Activated T-cell treated with anti-CD3 and anti-CD28 coated beads for 48 hours (primary cell): Measurements from ENCODE around the gene ZZZ3.
"Not testable (repeated sequence)": the region's sequence is repeated elsewhere in the genome, so short reads cannot be mapped to it uniquely, and the experiment has no call there.

Experiments
- DNase-seq: peaks from one replicate; pipeline ENCODE4 v3.0.0-alpha.2; 2020; ENCODE audit warnings: low read depth

ZZZ3 gene

GRCh38 chr1:77682460-77683159, at the start of gene ZZZ3:
Gene ZZZ3, minus strand, starts transcription at chr1:77682658. Its CDS starts 49,304 bp downstream, at chr1:77633354.
- DNase-seq: peak; percentile 86

GRCh38 chr1:77732090-77732489, 49.6 kb upstream of the ZZZ3 start:
- DNase-seq: no peak

- no peak for DNase-seq
These were observed 43.2 kb upstream of the ZZZ3 start for GRCh38 chr1:77725706-77726105.

GRCh38 chr1:77718181-77718580, 35.7 kb upstream of the ZZZ3 start:
- DNase-seq: no peak

- DNase-seq: no peak
These were observed 33.6 kb upstream of the ZZZ3 start for GRCh38 chr1:77716065-77716464.

- DNase-seq: no peak
These were observed 27.3 kb upstream of the ZZZ3 start for GRCh38 chr1:77709727-77710126.

- no peak for DNase-seq
These were observed 23.9 kb upstream of the ZZZ3 start for GRCh38 chr1:77706321-77706720.

- DNase-seq: no peak
These were observed 22.3 kb upstream of the ZZZ3 start for GRCh38 chr1:77704736-77705135.

- DNase-seq: not testable (repeated sequence)
These were observed 17.2 kb upstream of the ZZZ3 start for GRCh38 chr1:77699673-77700072.

- no peak for DNase-seq
These were observed 15.0 kb upstream of the ZZZ3 start for GRCh38 chr1:77697441-77697840.

GRCh38 chr1:77688939-77689338, 6.5 kb upstream of the ZZZ3 start:
- DNase-seq: no peak

GRCh38 chr1:77687519-77687906, 5.1 kb upstream of the ZZZ3 start:
- no peak for DNase-seq

GRCh38 chr1:77686796-77687518, 4.5 kb upstream of the ZZZ3 start:
- DNase-seq: no peak

- peak; percentile 93 for DNase-seq
These were observed 996 bp upstream of the ZZZ3 start for GRCh38 chr1:77683160-77684148.

- DNase-seq: no peak
These were observed 2.3 kb downstream of the ZZZ3 start for GRCh38 chr1:77680173-77680572.

GRCh38 chr1:77678660-77679610, 3.5 kb downstream of the ZZZ3 start:
- no peak for DNase-seq

- not testable (repeated sequence) for DNase-seq
These were observed 7.7 kb downstream of the ZZZ3 start for GRCh38 chr1:77674807-77675206.

- DNase-seq: no peak
These were observed 8.6 kb downstream of the ZZZ3 start for GRCh38 chr1:77673716-77674355.

- DNase-seq: no peak
These were observed 9.4 kb downstream of the ZZZ3 start for GRCh38 chr1:77673030-77673429.

- DNase-seq: no peak
These were observed 10.1 kb downstream of the ZZZ3 start for GRCh38 chr1:77672374-77672773.

GRCh38 chr1:77671836-77672235, 10.6 kb downstream of the ZZZ3 start:
- no peak for DNase-seq
